ENCODE results near the gene ERAL1.
"Not testable (repeated sequence)": the region's sequence is repeated elsewhere in the genome, so short reads cannot be mapped to it uniquely, and the experiment has no call there.

ERAL1 gene

DNA sequence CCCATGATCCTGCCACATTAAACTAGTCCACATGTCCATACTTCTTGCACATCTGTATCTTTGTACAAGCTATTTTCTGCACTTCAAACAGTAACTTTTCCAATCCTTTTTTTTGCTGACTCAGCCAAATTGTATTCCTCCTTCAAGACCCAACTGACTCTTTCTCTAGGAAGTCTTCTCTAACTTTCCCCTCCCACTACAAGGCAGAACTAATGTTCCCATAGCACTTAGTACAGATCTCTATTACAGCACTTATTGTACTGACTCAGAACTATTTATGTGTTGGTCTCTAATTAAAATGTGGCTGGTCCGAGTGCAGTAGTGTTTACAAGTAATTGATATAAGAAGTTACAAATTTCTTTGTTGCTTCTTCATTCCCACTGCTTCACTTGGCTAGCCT, 20.4 kb upstream of the ERAL1 start:
- Histone ChIP-seq H3K36me3 (ENCODE audit: control insufficient read depth in 4 of 4, insufficient read depth in 4 of 4, low read length in 3 of 4) (peaks cover 0 to 9% (median 2%) of the 10 kb centered on the region in 4 experiments), H3K9me3 (ENCODE audit: control extremely low read depth in 1 of 5, control insufficient read depth in 4 of 5, insufficient read depth in 2 of 5, low read depth in 1 of 5, low read length in 4 of 5) (no peaks in the 10 kb centered on the region), H3K4me1 (ENCODE audit: control extremely low read depth in 1 of 4, control insufficient read depth in 4 of 4, insufficient read depth in 4 of 4, low read length in 3 of 4) (peaks cover 0 to 4% (median under 1%) of the 10 kb centered on the region in 4 experiments), H3K4me3 (ENCODE audit: control insufficient read depth in 1 of 7, extremely low read depth in 1 of 7, insufficient read depth in 4 of 7, low read depth in 2 of 7, low read length in 6 of 7) (no peak overlapping the region), H3K27me3 (replicated peaks in 2 of 5; ENCODE audit: control insufficient read depth in 4 of 5, insufficient read depth in 5 of 5, low read length in 4 of 5) (no peaks in the 10 kb centered on the region), H3K27ac (ENCODE audit: insufficient read depth in 1 of 2, low read depth in 1 of 2, low read length in 2 of 2, poor library complexity in 1 of 2, severe bottlenecking in 2 of 2) (no peak overlapping the region)
- ChIA-PET POLR2A (no interaction called here), CTCF (interaction anchor here (1.4 to 3.0 kb wide), 3 partner anchors 16 to 82 kb away, joined by 3 to 12 read pairs (median 6); no protein-coding TSS in a partner anchor)
- WGBS (ENCODE audit: insufficient coverage), result no CpG with 5 or more reads among the region's 1 CpG
- DNase-seq, result no peak

DNA sequence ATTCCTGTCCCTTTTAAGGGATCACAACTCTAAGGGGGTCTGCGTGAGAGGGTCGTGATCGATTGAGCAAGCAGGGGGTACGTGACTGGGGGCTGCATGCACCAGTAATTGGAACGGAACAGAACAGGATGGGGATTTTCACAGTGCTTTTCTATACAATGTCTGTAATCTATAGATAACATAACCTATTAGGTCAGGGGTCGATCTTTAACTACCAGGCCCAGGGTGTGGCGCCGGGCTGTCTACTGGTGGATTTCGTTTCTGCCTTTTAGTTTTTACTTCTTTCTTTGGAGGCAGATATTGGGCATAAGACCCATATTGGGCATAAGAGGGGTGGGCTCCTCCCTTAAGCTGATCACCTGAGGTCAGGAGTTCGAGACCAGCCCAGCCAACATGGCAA, 18.3 kb upstream of the ERAL1 start:
- H3K9me3 ChIP-seq (ENCODE audit: control extremely low read depth in 1 of 5, control insufficient read depth in 4 of 5, insufficient read depth in 2 of 5, low read depth in 1 of 5, low read length in 4 of 5); H3K4me1 ChIP-seq (ENCODE audit: control extremely low read depth in 1 of 4, control insufficient read depth in 4 of 4, insufficient read depth in 4 of 4, low read length in 3 of 4); H3K27ac ChIP-seq (ENCODE audit: insufficient read depth in 1 of 2, low read depth in 1 of 2, low read length in 2 of 2, poor library complexity in 1 of 2, severe bottlenecking in 2 of 2); DNase-seq; H3K36me3 ChIP-seq (ENCODE audit: control insufficient read depth in 4 of 4, insufficient read depth in 4 of 4, low read length in 3 of 4); H3K4me3 ChIP-seq (ENCODE audit: control insufficient read depth in 1 of 7, extremely low read depth in 1 of 7, insufficient read depth in 4 of 7, low read depth in 2 of 7, low read length in 6 of 7); H3K27me3 ChIP-seq (replicated peaks in 2 of 5; ENCODE audit: control insufficient read depth in 4 of 5, insufficient read depth in 5 of 5, low read length in 4 of 5); POLR2A ChIA-PET: not testable (repeated sequence)
- CTCF ChIA-PET, result interaction anchor here (1.1 to 1.3 kb wide), 3 partner anchors 11 to 109 kb away, joined by 3 to 6 read pairs (median 3); no protein-coding TSS in a partner anchor
- 100% methylated on average over 2 of the region's 10 CpGs for WGBS (ENCODE audit: insufficient coverage)

DNA sequence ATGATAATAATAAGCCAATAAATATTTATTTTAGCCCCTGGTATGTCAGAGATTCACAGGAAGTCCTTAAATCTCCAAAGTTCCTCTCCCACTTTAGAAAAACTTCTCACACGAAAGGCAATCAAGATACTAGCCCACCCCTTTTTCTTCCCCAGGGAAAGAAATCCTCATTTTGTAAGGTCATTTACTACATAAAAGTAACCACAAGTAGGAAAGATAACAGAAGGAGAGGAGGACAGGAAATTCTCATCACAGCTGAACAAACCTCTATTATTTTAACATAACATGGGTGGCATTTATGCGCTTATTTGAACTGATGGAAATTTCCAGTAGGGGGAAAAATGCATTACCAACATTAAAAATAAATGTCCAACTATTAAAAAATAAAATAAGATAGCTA, 15.6 kb upstream of the ERAL1 start:
- WGBS (ENCODE audit: insufficient coverage), result 80% methylated on average over 1 of the region's 2 CpGs
- Histone ChIP-seq H3K4me1 (ENCODE audit: control extremely low read depth in 1 of 4, control insufficient read depth in 4 of 4, insufficient read depth in 4 of 4, low read length in 3 of 4) (peaks cover 5 to 18% (median 12%) of the 10 kb centered on the region in 4 experiments), H3K27me3 (replicated peaks in 2 of 5; ENCODE audit: control insufficient read depth in 4 of 5, insufficient read depth in 5 of 5, low read length in 4 of 5) (no peaks in the 10 kb centered on the region), H3K27ac (ENCODE audit: insufficient read depth in 1 of 2, low read depth in 1 of 2, low read length in 2 of 2, poor library complexity in 1 of 2, severe bottlenecking in 2 of 2) (peak overlapping the region in 1 of 2 experiments; percentile 34), H3K9me3 (ENCODE audit: control extremely low read depth in 1 of 5, control insufficient read depth in 4 of 5, insufficient read depth in 2 of 5, low read depth in 1 of 5, low read length in 4 of 5) (no peaks in the 10 kb centered on the region), H3K36me3 (ENCODE audit: control insufficient read depth in 4 of 4, insufficient read depth in 4 of 4, low read length in 3 of 4) (peaks cover 0 to 3% (median under 1%) of the 10 kb centered on the region in 4 experiments), H3K4me3 (ENCODE audit: control insufficient read depth in 1 of 7, extremely low read depth in 1 of 7, insufficient read depth in 4 of 7, low read depth in 2 of 7, low read length in 6 of 7) (no peak overlapping the region)
- CTCF ChIA-PET, result interaction anchor here (0.6 to 1.6 kb wide), 3 partner anchors 11 to 74 kb away, joined by 3 read pairs; no protein-coding TSS in a partner anchor
- POLR2A ChIA-PET, result no interaction called here
- no peak for DNase-seq

DNA sequence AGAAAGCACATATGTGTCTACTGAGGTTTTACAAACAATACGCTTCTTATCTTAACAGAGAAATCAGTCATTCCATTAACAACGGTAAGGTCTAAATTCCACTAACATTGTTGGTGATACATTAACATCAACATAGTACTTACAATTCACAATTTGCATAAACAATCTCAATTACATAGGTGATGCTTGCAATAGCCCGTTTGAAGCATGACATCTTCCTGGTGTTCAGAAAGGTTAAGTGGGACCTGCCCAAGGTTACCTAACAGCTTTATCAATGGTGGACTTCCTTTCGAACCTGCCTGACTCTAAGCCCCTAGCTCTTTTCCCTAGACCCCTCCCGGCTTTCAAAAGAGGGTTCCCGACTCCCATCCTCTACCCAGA, 12.9 kb upstream of the ERAL1 start:
- no peaks in the 10 kb centered on the region for H3K9me3 ChIP-seq (ENCODE audit: control extremely low read depth in 1 of 5, control insufficient read depth in 4 of 5, insufficient read depth in 2 of 5, low read depth in 1 of 5, low read length in 4 of 5)
- H3K4me3 ChIP-seq (ENCODE audit: control insufficient read depth in 1 of 7, extremely low read depth in 1 of 7, insufficient read depth in 4 of 7, low read depth in 2 of 7, low read length in 6 of 7), result peak overlapping the region; percentile 68 to 96 (median 83)
- no peak for DNase-seq
- peaks cover 5 to 18% (median 12%) of the 10 kb centered on the region in 4 experiments for H3K4me1 ChIP-seq (ENCODE audit: control extremely low read depth in 1 of 4, control insufficient read depth in 4 of 4, insufficient read depth in 4 of 4, low read length in 3 of 4)
- ChIA-PET POLR2A (interaction anchor here (0.5 to 1.9 kb wide), 2 partner anchors 30 to 277 kb away, joined by 3 to 15 read pairs; no protein-coding TSS in a partner anchor), CTCF (interaction anchor here (0.7 to 2.7 kb wide), 15 partner anchors 11 to 115 kb away, joined by 3 to 27 read pairs (median 4); no protein-coding TSS in a partner anchor)
- no peaks in the 10 kb centered on the region for H3K36me3 ChIP-seq (ENCODE audit: control insufficient read depth in 4 of 4, insufficient read depth in 4 of 4, low read length in 3 of 4)
- WGBS (ENCODE audit: insufficient coverage), result 0% methylated on average over 5 of the region's 6 CpGs
- peak overlapping the region; percentile 84 to 87 for H3K27ac ChIP-seq (ENCODE audit: insufficient read depth in 1 of 2, low read depth in 1 of 2, low read length in 2 of 2, poor library complexity in 1 of 2, severe bottlenecking in 2 of 2)
- H3K27me3 ChIP-seq (replicated peaks in 2 of 5; ENCODE audit: control insufficient read depth in 4 of 5, insufficient read depth in 5 of 5, low read length in 4 of 5), result no peaks in the 10 kb centered on the region

DNA sequence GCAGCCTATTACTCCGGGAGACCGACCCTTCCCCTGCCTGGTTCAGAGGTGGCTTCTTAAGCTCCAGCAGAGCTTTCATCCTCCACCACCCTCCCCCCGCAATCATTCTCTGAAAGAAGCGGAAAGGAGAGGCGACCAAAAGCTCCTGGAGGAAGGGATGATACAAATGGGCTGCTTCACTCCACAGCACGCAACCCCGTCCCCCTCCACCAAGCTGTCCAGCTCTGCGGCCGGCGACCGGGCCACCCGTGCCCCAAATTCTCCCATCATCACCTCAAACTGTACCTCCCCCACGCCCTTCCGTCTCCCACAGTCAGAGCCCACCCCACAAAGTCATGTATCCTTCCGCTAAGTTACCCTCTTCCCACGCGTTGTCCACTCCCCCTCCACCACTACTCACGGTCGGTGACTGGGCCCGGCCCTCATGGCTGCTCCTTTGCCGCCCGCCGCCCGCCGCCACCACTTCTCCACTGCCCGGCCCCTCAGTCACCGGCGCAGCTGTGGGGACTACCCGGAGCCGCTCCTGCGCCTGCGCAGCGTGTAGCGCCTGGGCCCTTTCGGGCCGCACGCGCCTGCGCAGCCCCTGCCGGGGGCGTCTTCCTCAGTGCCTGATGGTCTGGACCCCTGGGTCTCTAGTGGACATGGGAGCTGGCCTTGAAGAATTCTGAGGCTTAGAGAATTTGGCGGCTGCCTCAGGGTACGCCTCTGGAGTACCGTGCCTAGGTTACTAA, 12.4 kb upstream of the ERAL1 start, which contains the start of gene FAM222B:
TSS of gene FAM222B (minus strand) at position 509 of the 731 bp plus-strand sequence. CDS start 76,123 bp downstream, outside the sequence.
- 0% methylated on average over 42 of the region's 44 CpGs for WGBS (ENCODE audit: insufficient coverage)
- Histone ChIP-seq H3K4me3 (ENCODE audit: control insufficient read depth in 1 of 7, extremely low read depth in 1 of 7, insufficient read depth in 4 of 7, low read depth in 2 of 7, low read length in 6 of 7) (peak within 1 kb of the TSS; percentile 68 to 96 (median 83)), H3K27me3 (replicated peaks in 2 of 5; ENCODE audit: control insufficient read depth in 4 of 5, insufficient read depth in 5 of 5, low read length in 4 of 5) (no peaks in the 10 kb centered on the region), H3K4me1 (ENCODE audit: control extremely low read depth in 1 of 4, control insufficient read depth in 4 of 4, insufficient read depth in 4 of 4, low read length in 3 of 4) (peaks cover 5 to 18% (median 12%) of the 10 kb centered on the region in 4 experiments), H3K9me3 (ENCODE audit: control extremely low read depth in 1 of 5, control insufficient read depth in 4 of 5, insufficient read depth in 2 of 5, low read depth in 1 of 5, low read length in 4 of 5) (no peaks in the 10 kb centered on the region), H3K27ac (ENCODE audit: insufficient read depth in 1 of 2, low read depth in 1 of 2, low read length in 2 of 2, poor library complexity in 1 of 2, severe bottlenecking in 2 of 2) (peak within 1 kb of the TSS; percentile 84 to 87), H3K36me3 (ENCODE audit: control insufficient read depth in 4 of 4, insufficient read depth in 4 of 4, low read length in 3 of 4) (no peaks in the 10 kb centered on the region)
- POLR2A ChIA-PET, result interaction anchor here (0.5 to 1.9 kb wide), 2 partner anchors 30 to 277 kb away, joined by 3 to 15 read pairs; no protein-coding TSS in a partner anchor
- CTCF ChIA-PET, result interaction anchor here (0.9 to 2.7 kb wide), 13 partner anchors 11 to 115 kb away, joined by 3 to 27 read pairs (median 4); no protein-coding TSS in a partner anchor
- peak; percentile 84 to 92 (median 91) for DNase-seq

DNA sequence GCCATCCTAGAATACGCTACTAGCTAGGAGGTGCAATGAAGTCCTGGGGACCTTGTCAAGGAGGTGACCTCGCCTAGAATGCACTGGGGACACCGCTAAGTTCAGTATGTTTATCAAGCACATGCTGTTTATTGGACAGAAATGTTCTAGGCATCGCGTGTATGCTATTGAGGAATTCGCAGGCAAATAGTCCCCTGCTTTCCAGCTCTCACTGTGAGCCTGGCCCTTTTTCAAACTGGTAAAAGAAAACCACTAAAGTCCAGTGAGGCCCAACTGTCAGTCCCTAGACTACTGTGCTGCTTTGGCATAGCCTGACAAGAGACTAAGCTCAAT, 11.0 kb upstream of the ERAL1 start:
- Histone ChIP-seq H3K36me3 (ENCODE audit: control insufficient read depth in 4 of 4, insufficient read depth in 4 of 4, low read length in 3 of 4) (no peaks in the 10 kb centered on the region), H3K9me3 (ENCODE audit: control extremely low read depth in 1 of 5, control insufficient read depth in 4 of 5, insufficient read depth in 2 of 5, low read depth in 1 of 5, low read length in 4 of 5) (no peaks in the 10 kb centered on the region), H3K27me3 (replicated peaks in 2 of 5; ENCODE audit: control insufficient read depth in 4 of 5, insufficient read depth in 5 of 5, low read length in 4 of 5) (no peaks in the 10 kb centered on the region), H3K4me1 (ENCODE audit: control extremely low read depth in 1 of 4, control insufficient read depth in 4 of 4, insufficient read depth in 4 of 4, low read length in 3 of 4) (peaks cover 5 to 18% (median 12%) of the 10 kb centered on the region in 4 experiments), H3K27ac (ENCODE audit: insufficient read depth in 1 of 2, low read depth in 1 of 2, low read length in 2 of 2, poor library complexity in 1 of 2, severe bottlenecking in 2 of 2) (no peak overlapping the region), H3K4me3 (ENCODE audit: control insufficient read depth in 1 of 7, extremely low read depth in 1 of 7, insufficient read depth in 4 of 7, low read depth in 2 of 7, low read length in 6 of 7) (no peak overlapping the region)
- no peak for DNase-seq
- POLR2A ChIA-PET, result no interaction called here
- CTCF ChIA-PET, result interaction anchor here (0.7 to 2.7 kb wide), 4 partner anchors 31 to 110 kb away, joined by 3 to 27 read pairs (median 4); no protein-coding TSS in a partner anchor
- WGBS (ENCODE audit: insufficient coverage), result 98% methylated on average over 6 of the region's 6 CpGs

DNA sequence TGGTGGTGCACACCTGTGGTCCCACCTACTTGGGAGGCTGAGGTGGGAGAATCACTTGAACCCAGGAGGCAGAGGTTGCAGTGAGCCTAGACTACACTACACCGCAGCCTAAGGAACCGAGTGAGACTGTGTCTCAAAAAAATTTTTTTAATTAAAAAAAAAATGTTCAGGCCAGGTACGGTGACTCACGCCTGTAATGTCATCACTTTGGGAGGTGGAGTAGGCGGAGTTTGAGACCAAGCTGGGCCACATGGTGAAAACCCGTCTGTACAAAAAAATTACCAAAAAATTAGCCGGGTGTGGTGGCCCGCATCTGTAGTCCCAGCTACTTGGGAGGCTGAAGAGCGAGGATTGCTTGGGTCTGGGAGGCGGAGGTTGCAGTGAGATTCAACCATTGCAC, 8.6 kb upstream of the ERAL1 start:
- POLR2A ChIA-PET, result interaction anchor here (0.6 kb wide), 1 partner anchor 76 kb away, joined by 4 read pairs; no protein-coding TSS in a partner anchor
- H3K4me3 ChIP-seq (ENCODE audit: control insufficient read depth in 1 of 7, extremely low read depth in 1 of 7, insufficient read depth in 4 of 7, low read depth in 2 of 7, low read length in 6 of 7), result no peak overlapping the region
- H3K27ac ChIP-seq (ENCODE audit: insufficient read depth in 1 of 2, low read depth in 1 of 2, low read length in 2 of 2, poor library complexity in 1 of 2, severe bottlenecking in 2 of 2), result no peak overlapping the region
- H3K36me3 ChIP-seq (ENCODE audit: control insufficient read depth in 4 of 4, insufficient read depth in 4 of 4, low read length in 3 of 4), result no peaks in the 10 kb centered on the region
- 97% methylated on average over 8 of the region's 10 CpGs for WGBS (ENCODE audit: insufficient coverage)
- no peaks in the 10 kb centered on the region for H3K27me3 ChIP-seq (replicated peaks in 2 of 5; ENCODE audit: control insufficient read depth in 4 of 5, insufficient read depth in 5 of 5, low read length in 4 of 5)
- DNase-seq, result no peak
- CTCF ChIA-PET, result interaction anchor here (1.2 to 2.1 kb wide), 2 partner anchors 53 to 83 kb away, joined by 6 read pairs; no protein-coding TSS in a partner anchor
- H3K4me1 ChIP-seq (ENCODE audit: control extremely low read depth in 1 of 4, control insufficient read depth in 4 of 4, insufficient read depth in 4 of 4, low read length in 3 of 4), result peaks cover 5 to 12% (median 11%) of the 10 kb centered on the region in 4 experiments
- no peaks in the 10 kb centered on the region for H3K9me3 ChIP-seq (ENCODE audit: control extremely low read depth in 1 of 5, control insufficient read depth in 4 of 5, insufficient read depth in 2 of 5, low read depth in 1 of 5, low read length in 4 of 5)

Measured in common myeloid progenitor, CD34-positive (primary cell).